Transverse colon (tissue), 4 donors: ENCODE results near the gene SEMA3E.

Experiments
- POLR2A ChIP-seq: fragments of 450-650 bp; IDR thresholded peaks from one replicate; pipeline ENCODE4 v1.6.1; 2016; ENCODE audit warnings: antibody characterized with exemption, mild to moderate bottlenecking, moderate library complexity
- POLR2AphosphoS5 ChIP-seq, 3 donors: sonication (generic); formaldehyde crosslinking; IDR thresholded peaks; one replicate each; pipeline ENCODE4 v1.6.1; 2016; ENCODE audit warnings: antibody characterized with exemption in 3 of 3
- TF ChIP-seq, protein P1 (sequence below), 5 experiments: fragments of 200-600 bp in 3 of 5; fragments of 450-650 bp in 2 of 5; sonication (generic) in 3 of 5; IDR thresholded peaks; 1 replicate in 2 of 5; 2 replicates in 3 of 5; pipeline ENCODE4 v1.5.1; 2016 to 2017; ENCODE audit warnings: antibody characterized with exemption in 5 of 5, inconsistent platforms in 3 of 5, mild to moderate bottlenecking in 2 of 5, moderate library complexity in 1 of 5

DNA sequence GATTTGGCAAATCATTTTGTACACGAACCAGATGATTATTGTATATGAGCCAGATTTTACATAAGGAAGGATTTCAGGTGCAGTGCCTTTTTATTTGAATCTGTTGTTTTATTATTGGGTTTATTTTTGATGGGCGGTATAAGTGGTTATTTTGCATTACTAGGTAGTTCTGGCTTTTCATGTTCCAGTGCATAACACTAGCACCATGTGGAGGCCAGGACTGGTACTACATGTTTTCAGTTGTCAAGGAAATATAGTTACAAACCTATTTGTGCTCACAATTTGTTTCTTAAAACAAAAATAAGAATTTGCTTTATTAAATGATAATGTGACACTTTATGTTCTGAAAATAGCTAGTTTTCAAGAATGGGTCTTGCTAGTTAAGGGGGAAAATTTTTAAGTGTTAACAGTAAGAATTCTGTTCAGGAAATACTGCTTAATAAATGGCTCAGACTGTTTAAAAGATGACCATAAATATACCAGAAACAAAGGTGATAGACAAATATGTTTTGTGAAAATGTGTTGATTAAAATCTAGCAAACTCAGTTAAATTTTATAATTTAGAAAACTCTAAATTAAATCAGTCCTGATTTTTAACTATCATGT, 7.1 kb upstream of the SEMA3E start:
- TF ChIP-seq, protein P1, sequence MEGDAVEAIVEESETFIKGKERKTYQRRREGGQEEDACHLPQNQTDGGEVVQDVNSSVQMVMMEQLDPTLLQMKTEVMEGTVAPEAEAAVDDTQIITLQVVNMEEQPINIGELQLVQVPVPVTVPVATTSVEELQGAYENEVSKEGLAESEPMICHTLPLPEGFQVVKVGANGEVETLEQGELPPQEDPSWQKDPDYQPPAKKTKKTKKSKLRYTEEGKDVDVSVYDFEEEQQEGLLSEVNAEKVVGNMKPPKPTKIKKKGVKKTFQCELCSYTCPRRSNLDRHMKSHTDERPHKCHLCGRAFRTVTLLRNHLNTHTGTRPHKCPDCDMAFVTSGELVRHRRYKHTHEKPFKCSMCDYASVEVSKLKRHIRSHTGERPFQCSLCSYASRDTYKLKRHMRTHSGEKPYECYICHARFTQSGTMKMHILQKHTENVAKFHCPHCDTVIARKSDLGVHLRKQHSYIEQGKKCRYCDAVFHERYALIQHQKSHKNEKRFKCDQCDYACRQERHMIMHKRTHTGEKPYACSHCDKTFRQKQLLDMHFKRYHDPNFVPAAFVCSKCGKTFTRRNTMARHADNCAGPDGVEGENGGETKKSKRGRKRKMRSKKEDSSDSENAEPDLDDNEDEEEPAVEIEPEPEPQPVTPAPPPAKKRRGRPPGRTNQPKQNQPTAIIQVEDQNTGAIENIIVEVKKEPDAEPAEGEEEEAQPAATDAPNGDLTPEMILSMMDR (IDR thresholded peaks at IDR 0.05) = peak; percentile 57 to 77 (median 69)
- TF ChIP-seq POLR2A (no peak), POLR2AphosphoS5 (IDR thresholded peaks at IDR 0.05) (no peak)
